ENCODE measurements around the gene SYT2.

- TF ChIP-seq CTCF (IDR thresholded peaks at IDR 0.05; ENCODE audit: low read depth, low read length, poor library complexity, severe bottlenecking) (no peak), EZH2phosphoT487 (IDR thresholded peaks at IDR 0.05; ENCODE audit: borderline replicate concordance, low read length) (no peak)
Observed at GRCh38 chr1:202590975-202591411, 119.3 kb downstream of the SYT2 start.

Measured in DOHH2 (cell line).